H9 (cell line): ENCODE data around the gene DIP2A. TPM values are rescaled to one million over a fixed set of nuclear protein-coding genes. Genes with fewer than 3 reads are reported as not detected.

Experiments
- DNase-seq: peaks from one replicate; pipeline ENCODE4 v3.0.0-alpha.2; 2017
- H2AFZ ChIP-seq: one replicate; pipeline ENCODE4 v1.6.1; 2013; ENCODE audit warnings: mild to moderate bottlenecking, low read length, control low read depth, moderate library complexity
- H2AK5ac ChIP-seq: 2 replicates; pipeline ENCODE4 v1.6.1; 2013; ENCODE audit warnings: low read length, control low read depth, mixed read lengths; ENCODE audit not compliant: insufficient read length
- H2BK120ac ChIP-seq: one replicate; pipeline ENCODE4 v1.6.1; 2013; ENCODE audit warnings: low read depth, mild to moderate bottlenecking, low read length, control low read depth, inconsistent platforms; ENCODE audit not compliant: poor library complexity, severe bottlenecking
- H2BK12ac ChIP-seq: 2 replicates; pipeline ENCODE4 v1.6.1; 2013; ENCODE audit warnings: low read length, control low read depth, mixed read lengths, low read depth; ENCODE audit not compliant: insufficient read length
- H2BK15ac ChIP-seq: 2 replicates; pipeline ENCODE4 v1.6.1; 2013; ENCODE audit warnings: low read depth, low read length, control low read depth
- H2BK20ac ChIP-seq: one replicate; pipeline ENCODE4 v1.6.1; 2013; ENCODE audit warnings: low read depth, mild to moderate bottlenecking, low read length, control low read depth, inconsistent platforms; ENCODE audit not compliant: poor library complexity, severe bottlenecking
- H2BK5ac ChIP-seq: 2 replicates; pipeline ENCODE4 v1.6.1; 2013; ENCODE audit warnings: low read length, control low read depth, mixed read lengths; ENCODE audit not compliant: insufficient read length
- H3K14ac ChIP-seq: 2 replicates; pipeline ENCODE4 v1.6.1; 2013; ENCODE audit warnings: low read length, control low read depth; ENCODE audit not compliant: insufficient read depth
- H3K18ac ChIP-seq: 2 replicates; pipeline ENCODE4 v1.6.1; 2013; ENCODE audit warnings: low read depth, mild to moderate bottlenecking, mixed read lengths, low read length, control low read depth; ENCODE audit not compliant: insufficient read length
- H3K23ac ChIP-seq: 2 replicates; pipeline ENCODE4 v1.6.1; 2013; ENCODE audit warnings: low read length, control low read depth, mixed read lengths, low read depth; ENCODE audit not compliant: insufficient read length
- H3K23me2 ChIP-seq: 2 replicates; pipeline ENCODE4 v1.6.1; 2013; ENCODE audit warnings: low read depth, mild to moderate bottlenecking, mixed read lengths, low read length, control low read depth; ENCODE audit not compliant: insufficient read length, poor library complexity, severe bottlenecking
- H3K27ac ChIP-seq: 2 replicates; pipeline ENCODE4 v1.5.1; 2013; ENCODE audit warnings: low read length, control low read depth, mixed read lengths, low read depth; ENCODE audit not compliant: insufficient read length
- H3K27me3 ChIP-seq: 2 replicates; pipeline ENCODE4 v1.6.1; 2013; ENCODE audit warnings: low read length, control low read depth, inconsistent platforms; ENCODE audit not compliant: insufficient read depth
- H3K4ac ChIP-seq: 2 replicates; pipeline ENCODE4 v1.6.1; 2013; ENCODE audit warnings: low read depth, mild to moderate bottlenecking, control low read depth, inconsistent platforms, low read length, moderate library complexity
- H3K4me1 ChIP-seq: 2 replicates; pipeline ENCODE4 v1.6.1; 2013; ENCODE audit warnings: low read length, control low read depth, inconsistent platforms; ENCODE audit not compliant: insufficient read depth
- H3K4me2 ChIP-seq: 2 replicates; pipeline ENCODE4 v1.6.1; 2013; ENCODE audit warnings: low read length, control low read depth, mixed read lengths; ENCODE audit not compliant: insufficient read length, insufficient read depth
- H3K56ac ChIP-seq: 2 replicates; pipeline ENCODE4 v1.6.1; 2013; ENCODE audit warnings: low read depth, mild to moderate bottlenecking, mixed read lengths, low read length, control low read depth; ENCODE audit not compliant: insufficient read length
- H3K79me1 ChIP-seq: 2 replicates; pipeline ENCODE4 v1.6.1; 2013; ENCODE audit warnings: low read depth, mild to moderate bottlenecking, moderate library complexity, low read length, control low read depth, inconsistent platforms; ENCODE audit not compliant: insufficient read depth, poor library complexity, severe bottlenecking
- H3K79me2 ChIP-seq: 2 replicates; pipeline ENCODE4 v1.6.1; 2013; ENCODE audit warnings: low read length, control low read depth, inconsistent platforms; ENCODE audit not compliant: insufficient read depth
- H3K9ac ChIP-seq: 2 replicates; pipeline ENCODE4 v1.6.1; 2013; ENCODE audit warnings: low read length, control low read depth, mixed read lengths; ENCODE audit not compliant: insufficient read length; ENCODE audit errors: extremely low read depth
- H3K9me3 ChIP-seq: one replicate; pipeline ENCODE4 v1.6.1; 2013; ENCODE audit warnings: low read depth, low read length, inconsistent platforms; ENCODE audit not compliant: control insufficient read depth
- H3T11ph ChIP-seq: one replicate; pipeline ENCODE4 v1.6.1; 2013; ENCODE audit warnings: mild to moderate bottlenecking, low read length, control low read depth, inconsistent platforms
- H4K20me1 ChIP-seq: one replicate; pipeline ENCODE4 v1.6.1; 2013; ENCODE audit not compliant: control insufficient read depth, insufficient read length, insufficient read depth
- H4K5ac ChIP-seq: 2 replicates; pipeline ENCODE4 v1.6.1; 2013; ENCODE audit warnings: low read depth, mild to moderate bottlenecking, mixed read lengths, low read length, control low read depth; ENCODE audit not compliant: insufficient read length
- H4K8ac ChIP-seq: replicated peaks from 2 replicates; pipeline ENCODE4 v1.6.1; 2013; ENCODE audit warnings: low read length, control low read depth, mixed read lengths, low read depth; ENCODE audit not compliant: insufficient read length
- H4K91ac ChIP-seq: 2 replicates; pipeline ENCODE4 v1.6.1; 2013; ENCODE audit warnings: low read depth, mild to moderate bottlenecking, moderate library complexity, mixed read lengths, low read length, control low read depth; ENCODE audit not compliant: insufficient read length
- H3K27ac Mint-ChIP-seq, 3 experiments: 2 replicates in 2 of 3; 3 replicates in 1 of 3; pipeline ENCODE4 v1.8.0; 2020 to 2021; ENCODE audit warnings: mixed read lengths in 3 of 3, mild to moderate bottlenecking in 1 of 3, moderate library complexity in 1 of 3
- H3K27me3 Mint-ChIP-seq: 2 replicates; pipeline ENCODE4 v1.8.0; 2021; ENCODE audit warnings: low read depth, mild to moderate bottlenecking, moderate library complexity, mixed read lengths
- H3K36me3 Mint-ChIP-seq, 3 experiments: 2 replicates in 2 of 3; 3 replicates in 1 of 3; pipeline ENCODE4 v1.8.0; 2020 to 2021; ENCODE audit warnings: low read depth in 3 of 3, mixed read lengths in 3 of 3; ENCODE audit not compliant: insufficient read depth in 1 of 3
- H3K4me1 Mint-ChIP-seq, 2 experiments: 2 replicates each; pipeline ENCODE4 v1.8.0; 2020; ENCODE audit warnings: mixed read lengths in 2 of 2
- H3K4me3 Mint-ChIP-seq, 2 experiments: 2 replicates in 1 of 2; 3 replicates in 1 of 2; pipeline ENCODE4 v1.8.0; 2020 to 2021; ENCODE audit warnings: mild to moderate bottlenecking in 2 of 2, mixed read lengths in 2 of 2, moderate library complexity in 1 of 2
- H3K9me3 Mint-ChIP-seq, 2 experiments: 2 replicates in 1 of 2; 3 replicates in 1 of 2; pipeline ENCODE4 v1.8.0; 2020; ENCODE audit warnings: mild to moderate bottlenecking in 2 of 2, mixed read lengths in 2 of 2, moderate library complexity in 1 of 2
- WGBS: extraction: QIAGEN DNeasy Blood & Tissue Kit; methylation state at CpG from one replicate; pipeline ENCODE4 v1.1.7; 2013; ENCODE audit warnings: missing lambda C conversion rate, low lambda C conversion rate, mixed read lengths; ENCODE audit not compliant: insufficient read length; ENCODE audit errors: extremely low coverage; 5-methylcytosine and 5-hydroxymethylcytosine counted together
- total RNA-seq: library from RNA; stranded (reverse); gene quantifications from 2 replicates; pipeline ENCODE4 v1.2.1, GENCODE V29; 2021
- TF ChIP-seq, protein P1 (sequence below): fragments of 200-600 bp; sonication (generic); conservative IDR thresholded peaks from 3 replicates; pipeline ENCODE4 v1.8.0; 2021; ENCODE audit warnings: antibody characterized with exemption, mild to moderate bottlenecking

The DIP2A gene
- total RNA-seq, 1 experiment from 2014 or later = 25.2 TPM

DNA sequence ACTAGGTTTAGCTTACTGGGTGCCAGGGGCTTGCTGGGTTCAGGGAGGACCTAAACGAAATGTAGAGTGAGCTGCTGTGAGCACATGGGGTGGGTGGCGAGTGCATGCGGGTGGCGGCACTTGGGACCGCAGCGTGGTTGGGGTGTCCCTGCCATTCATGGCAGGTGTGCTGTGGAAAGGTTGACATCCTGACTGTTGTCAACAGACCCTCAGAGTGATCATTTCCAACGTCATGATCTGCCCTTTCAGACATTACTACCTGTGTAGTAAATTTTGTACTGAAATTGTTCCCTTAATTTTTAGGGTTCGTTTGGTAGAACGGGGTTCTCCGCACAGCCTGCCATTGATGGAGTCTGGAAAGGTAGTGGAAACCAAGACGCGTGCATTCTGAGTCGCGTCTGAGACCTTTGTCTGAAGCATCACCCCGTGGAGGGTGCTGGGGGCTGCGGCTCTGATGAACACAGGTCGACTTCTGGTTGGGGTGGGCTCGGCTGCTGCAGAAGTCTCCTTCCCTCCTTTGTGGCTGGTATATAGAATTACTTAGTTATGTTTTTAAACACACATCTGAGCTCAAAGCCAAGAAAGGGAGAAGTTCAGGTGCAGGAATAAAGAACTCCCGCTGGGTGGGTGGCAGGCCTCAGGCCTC is 102.9 kb downstream of the DIP2A start:
- H3K23me2 ChIP-seq = no peaks in the 10 kb centered on the region
- H3K18ac ChIP-seq = no peak overlapping the region
- H2AK5ac ChIP-seq = no peak overlapping the region
- Mint-ChIP-seq H3K9me3 (no peaks in the 10 kb centered on the region; a peak in 1 of 5 replicates), H3K27me3 (no peaks in the 10 kb centered on the region), H3K27ac (no peak overlapping the region), H3K4me3 (no peak overlapping the region), H3K4me1 (no peaks in the 10 kb centered on the region), H3K36me3 (peaks cover 17 to 61% (median 40%) of the 10 kb centered on the region in 3 experiments; a peak in 6 of 7 replicates)
- no peak overlapping the region for H3K9ac ChIP-seq
- H4K5ac ChIP-seq = no peak overlapping the region
- H3T11ph ChIP-seq = no peak overlapping the region
- no peaks in the 10 kb centered on the region for H3K79me2 ChIP-seq
- H3K79me1 ChIP-seq = no peaks in the 10 kb centered on the region
- no CpG with 5 or more reads among the region's 19 CpGs for WGBS
- H2BK20ac ChIP-seq = no peak overlapping the region
- no peak overlapping the region for H2BK12ac ChIP-seq
- no peak overlapping the region for H3K14ac ChIP-seq
- no peaks in the 10 kb centered on the region for H3K9me3 ChIP-seq
- H4K20me1 ChIP-seq = no peaks in the 10 kb centered on the region
- no peak overlapping the region for H2AFZ ChIP-seq
- H2BK120ac ChIP-seq = no peak overlapping the region
- no peak overlapping the region for H2BK15ac ChIP-seq
- DNase-seq = no peak
- no peak overlapping the region for H4K91ac ChIP-seq
- H3K27ac ChIP-seq = no peak overlapping the region
- H3K27me3 ChIP-seq = no peaks in the 10 kb centered on the region
- H3K56ac ChIP-seq = no peak overlapping the region
- H3K23ac ChIP-seq = no peak overlapping the region
- no peak overlapping the region for H3K4ac ChIP-seq
- H3K4me1 ChIP-seq = no peaks in the 10 kb centered on the region
- TF ChIP-seq, protein P1, sequence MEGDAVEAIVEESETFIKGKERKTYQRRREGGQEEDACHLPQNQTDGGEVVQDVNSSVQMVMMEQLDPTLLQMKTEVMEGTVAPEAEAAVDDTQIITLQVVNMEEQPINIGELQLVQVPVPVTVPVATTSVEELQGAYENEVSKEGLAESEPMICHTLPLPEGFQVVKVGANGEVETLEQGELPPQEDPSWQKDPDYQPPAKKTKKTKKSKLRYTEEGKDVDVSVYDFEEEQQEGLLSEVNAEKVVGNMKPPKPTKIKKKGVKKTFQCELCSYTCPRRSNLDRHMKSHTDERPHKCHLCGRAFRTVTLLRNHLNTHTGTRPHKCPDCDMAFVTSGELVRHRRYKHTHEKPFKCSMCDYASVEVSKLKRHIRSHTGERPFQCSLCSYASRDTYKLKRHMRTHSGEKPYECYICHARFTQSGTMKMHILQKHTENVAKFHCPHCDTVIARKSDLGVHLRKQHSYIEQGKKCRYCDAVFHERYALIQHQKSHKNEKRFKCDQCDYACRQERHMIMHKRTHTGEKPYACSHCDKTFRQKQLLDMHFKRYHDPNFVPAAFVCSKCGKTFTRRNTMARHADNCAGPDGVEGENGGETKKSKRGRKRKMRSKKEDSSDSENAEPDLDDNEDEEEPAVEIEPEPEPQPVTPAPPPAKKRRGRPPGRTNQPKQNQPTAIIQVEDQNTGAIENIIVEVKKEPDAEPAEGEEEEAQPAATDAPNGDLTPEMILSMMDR = no peak
- no peak overlapping the region for H3K4me2 ChIP-seq
- no peak overlapping the region for H4K8ac ChIP-seq
- H2BK5ac ChIP-seq = no peak overlapping the region
